DOHH2 (cell line): ENCODE data around the gene NCBP2.
A peak's percentile ranks its signal among the peaks of the same experiment; 100 is the strongest.

Experiments
- H3F3A ChIP-seq: fragments of 200-600 bp; sonication (generic), shearing (Covaris generic); 2 replicates; pipeline ENCODE4 v1.6.0; 2016; ENCODE audit warnings: antibody characterized with exemption, mild to moderate bottlenecking; ENCODE audit not compliant: control insufficient read depth, insufficient read depth
- H3K27ac ChIP-seq: fragments of 200-600 bp; sonication (generic); 2 replicates; pipeline ENCODE4 v1.5.1; 2014; ENCODE audit warnings: low read depth, mild to moderate bottlenecking, low read length, moderate library complexity
- H3K27me3 ChIP-seq: fragments of 200-600 bp; sonication (generic); 2 replicates; pipeline ENCODE4 v1.6.1; 2014; ENCODE audit warnings: mild to moderate bottlenecking, low read length, mixed read lengths; ENCODE audit not compliant: control insufficient read depth
- H3K36me3 ChIP-seq: fragments of 200-600 bp; sonication (generic); 2 replicates; pipeline ENCODE4 v1.6.1; 2014; ENCODE audit warnings: mild to moderate bottlenecking, low read length, moderate library complexity, mixed read lengths; ENCODE audit not compliant: control insufficient read depth
- H3K4me1 ChIP-seq: fragments of 200-600 bp; sonication (generic); 2 replicates; pipeline ENCODE4 v1.6.1; 2014; ENCODE audit warnings: mild to moderate bottlenecking, low read length, mixed read lengths; ENCODE audit not compliant: control insufficient read depth
- H3K4me2 ChIP-seq: fragments of 200-600 bp; sonication (generic); 2 replicates; pipeline ENCODE4 v1.6.0; 2014; ENCODE audit warnings: mild to moderate bottlenecking, low read length, moderate library complexity
- H3K4me3 ChIP-seq: fragments of 200-600 bp; sonication (generic); 2 replicates; pipeline ENCODE4 v1.5.1; 2014; ENCODE audit warnings: mild to moderate bottlenecking, low read length, mixed read lengths
- H3K79me2 ChIP-seq: fragments of 200-600 bp; sonication (generic); 2 replicates; pipeline ENCODE4 v1.6.1; 2014; ENCODE audit warnings: mild to moderate bottlenecking, low read length, mixed read lengths; ENCODE audit not compliant: control insufficient read depth
- H3K9me2 ChIP-seq: fragments of 200-600 bp; sonication (generic); replicated peaks from 2 replicates; pipeline ENCODE4 v1.6.1; 2014; ENCODE audit warnings: mild to moderate bottlenecking, low read length, mixed read lengths; ENCODE audit not compliant: control insufficient read depth
- H3K9me3 ChIP-seq: fragments of 200-600 bp; sonication (generic); 2 replicates; pipeline ENCODE4 v1.6.1; 2014; ENCODE audit warnings: antibody characterized with exemption, low read length, mixed read lengths; ENCODE audit not compliant: control insufficient read depth, insufficient read depth
- H4K20me1 ChIP-seq: fragments of 200-600 bp; sonication (generic); 2 replicates; pipeline ENCODE4 v1.6.0; 2014; ENCODE audit warnings: low read depth, mild to moderate bottlenecking, antibody characterized with exemption, low read length, moderate library complexity; ENCODE audit not compliant: control insufficient read depth, insufficient read depth
- CTCF ChIP-seq: fragments of 200-600 bp; sonication (generic); IDR thresholded peaks from one replicate; pipeline ENCODE4 v1.5.1; 2014; ENCODE audit warnings: antibody characterized with exemption, mild to moderate bottlenecking, low read depth, low read length; ENCODE audit not compliant: poor library complexity, severe bottlenecking
- EZH2phosphoT487 ChIP-seq: fragments of 200-600 bp; sonication (generic); IDR thresholded peaks from 2 replicates; pipeline ENCODE4 v1.6.1; 2017; ENCODE audit warnings: borderline replicate concordance, mild to moderate bottlenecking, antibody characterized with exemption, low read length, moderate library complexity, mixed read lengths

NCBP2 gene

DNA sequence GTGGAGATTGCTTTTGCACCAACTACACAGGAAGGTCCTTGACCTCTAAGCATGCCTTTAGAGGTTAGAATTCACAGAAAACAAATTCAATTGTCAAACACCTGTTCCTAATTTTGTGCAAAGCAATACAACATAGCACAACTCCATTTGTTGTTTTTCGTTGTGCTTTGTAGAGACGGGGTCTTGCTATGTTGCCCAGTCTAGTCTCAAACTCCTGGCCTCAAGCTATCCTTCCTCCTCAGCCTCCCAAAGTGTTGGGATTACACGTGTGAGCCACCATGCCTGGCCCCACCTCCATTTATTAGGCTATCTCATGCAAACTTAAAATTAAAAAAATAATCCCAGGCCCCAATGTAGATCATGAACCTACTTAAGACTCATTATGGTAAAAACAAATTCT lies 6.0 kb downstream of the NCBP2 start:
- H3K27me3 ChIP-seq = no peaks in the 10 kb centered on the region
- H3K27ac ChIP-seq = no peak overlapping the region
- peaks cover 9% of the 10 kb centered on the region for H3F3A ChIP-seq
- H3K9me3 ChIP-seq = no peaks in the 10 kb centered on the region
- H3K79me2 ChIP-seq = peaks cover 43% of the 10 kb centered on the region
- no peak overlapping the region for H3K4me3 ChIP-seq
- H3K4me2 ChIP-seq = no peak overlapping the region
- no peaks in the 10 kb centered on the region for H3K9me2 ChIP-seq
- TF ChIP-seq EZH2phosphoT487 (no peak), CTCF (no peak)
- H3K4me1 ChIP-seq = peaks cover 30% of the 10 kb centered on the region
- H3K36me3 ChIP-seq = peaks cover 90% of the 10 kb centered on the region
- H4K20me1 ChIP-seq = peaks cover 9% of the 10 kb centered on the region

DNA sequence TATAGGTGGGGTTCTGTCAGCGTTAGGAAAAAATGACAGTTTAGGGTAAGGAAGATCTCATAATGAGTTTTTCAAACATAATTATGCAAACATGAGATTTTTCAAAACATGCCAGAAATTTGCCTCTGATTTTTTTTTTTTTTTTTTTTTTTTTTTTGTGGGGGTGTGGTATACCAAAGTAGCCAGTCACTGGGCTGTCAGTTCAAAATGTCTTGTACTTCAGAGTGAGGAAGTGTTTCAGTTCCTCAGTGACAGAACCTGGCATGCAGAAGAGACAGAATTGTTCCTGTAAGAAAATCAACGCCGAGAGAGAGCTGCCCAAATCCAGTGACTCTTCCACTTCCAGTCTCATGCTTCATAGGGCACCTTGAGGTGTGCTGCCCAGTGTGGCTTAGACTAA lies 9.7 kb downstream of the NCBP2 start:
- H3K9me3 ChIP-seq = no peaks in the 10 kb centered on the region
- H3K9me2 ChIP-seq = no peaks in the 10 kb centered on the region
- peaks cover 6% of the 10 kb centered on the region for H3K79me2 ChIP-seq
- H4K20me1 ChIP-seq = no peaks in the 10 kb centered on the region
- TF ChIP-seq CTCF (no peak), EZH2phosphoT487 (no peak)
- no peak overlapping the region for H3K4me3 ChIP-seq
- peaks cover 9% of the 10 kb centered on the region for H3F3A ChIP-seq
- 0 out of 2 replicates have a peak overlapping the region, but pooled peaks have one; percentile 5 for H3K27ac ChIP-seq
- no peak overlapping the region for H3K4me2 ChIP-seq
- H3K27me3 ChIP-seq = no peaks in the 10 kb centered on the region
- H3K36me3 ChIP-seq = peaks cover 80% of the 10 kb centered on the region
- peaks cover 24% of the 10 kb centered on the region for H3K4me1 ChIP-seq

DNA sequence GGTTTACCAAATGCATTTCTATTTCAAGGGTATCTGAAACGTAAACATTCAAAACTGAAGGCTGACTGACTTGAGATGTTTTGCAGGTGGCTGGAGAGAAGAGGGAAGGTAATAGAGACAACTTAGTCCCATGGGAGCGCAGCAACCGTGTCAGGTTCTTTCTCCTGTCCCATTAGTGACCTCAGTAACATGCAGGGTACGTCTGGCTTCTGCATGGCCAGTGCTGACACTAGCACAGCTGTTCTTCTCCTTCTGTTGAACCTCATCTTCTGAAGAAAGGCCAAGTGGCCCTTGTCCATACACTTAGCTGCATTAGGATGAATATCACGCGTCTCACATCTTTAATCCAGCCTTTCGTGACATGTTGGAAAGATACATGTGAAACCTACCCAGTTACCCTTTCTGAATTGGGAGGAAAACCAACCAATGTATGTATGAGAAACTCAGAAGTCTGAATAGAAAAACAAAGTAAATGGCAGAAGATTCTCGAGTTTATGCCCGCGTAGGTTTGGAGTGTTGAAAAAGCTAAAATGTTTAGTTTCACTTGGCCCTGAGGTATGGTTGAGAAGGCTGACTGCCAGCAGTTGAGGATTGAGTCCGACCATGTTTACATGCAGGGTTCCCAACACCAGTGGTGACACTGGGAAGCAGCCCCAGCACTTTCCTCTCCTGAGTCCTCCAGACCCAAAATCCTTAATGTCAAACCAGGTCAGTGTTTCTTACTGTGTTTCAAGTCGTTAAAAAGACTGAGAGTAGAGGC lies 10.3 kb downstream of the NCBP2 start:
- peaks cover 24% of the 10 kb centered on the region for H3K4me1 ChIP-seq
- peak overlapping the region; percentile 44 for H3K4me2 ChIP-seq
- TF ChIP-seq EZH2phosphoT487 (no peak), CTCF (no peak)
- H3K79me2 ChIP-seq = peaks cover 1% of the 10 kb centered on the region; the same call in 1 of the 2 replicates
- H3K36me3 ChIP-seq = peaks cover 75% of the 10 kb centered on the region
- no peaks in the 10 kb centered on the region for H3K9me2 ChIP-seq
- H3K27ac ChIP-seq = peak overlapping the region; percentile 19; the same call in 1 of the 2 replicates
- H4K20me1 ChIP-seq = no peaks in the 10 kb centered on the region
- H3K4me3 ChIP-seq = no peak overlapping the region
- peaks cover 7% of the 10 kb centered on the region; the same call in 1 of the 2 replicates for H3F3A ChIP-seq
- H3K9me3 ChIP-seq = no peaks in the 10 kb centered on the region
- H3K27me3 ChIP-seq = no peaks in the 10 kb centered on the region
